KMS-11 (cell line): ENCODE measurements around the gene ADAM11.

Source experiments
- H2AFZ ChIP-seq: fragments of 200-600 bp; sonication (generic); 2 replicates; pipeline ENCODE4 v1.6.1; 2016; ENCODE audit warnings: antibody characterized with exemption, mixed run types, low read depth
- H3K27ac ChIP-seq: fragments of 200-600 bp; sonication (generic); 2 replicates; pipeline ENCODE4 v1.6.1; 2016; ENCODE audit warnings: mild to moderate bottlenecking, mixed run types
- H3K27me3 ChIP-seq: fragments of 200-600 bp; sonication (generic); 2 replicates; pipeline ENCODE4 v1.6.1; 2017; ENCODE audit warnings: mild to moderate bottlenecking, low read depth, mixed run types, moderate library complexity; ENCODE audit not compliant: insufficient read depth
- H3K36me3 ChIP-seq: fragments of 200-600 bp; sonication (generic); 2 replicates; pipeline ENCODE4 v1.6.1; 2017; ENCODE audit warnings: mild to moderate bottlenecking, mixed run types; ENCODE audit not compliant: insufficient read depth
- H3K4me1 ChIP-seq: fragments of 200-600 bp; sonication (generic); 2 replicates; pipeline ENCODE4 v1.6.1; 2016; ENCODE audit warnings: mild to moderate bottlenecking, low read depth, mixed run types; ENCODE audit not compliant: poor library complexity, severe bottlenecking
- H3K4me2 ChIP-seq: fragments of 200-600 bp; sonication (generic); 2 replicates; pipeline ENCODE4 v1.7.0; 2016; ENCODE audit warnings: mild to moderate bottlenecking, mixed run types
- H3K4me3 ChIP-seq: fragments of 200-600 bp; sonication (generic); IDR thresholded peaks from 2 replicates; pipeline ENCODE4 v1.6.1; 2017; ENCODE audit warnings: low read depth, low read length, mixed read lengths; ENCODE audit not compliant: insufficient read depth
- H3K79me2 ChIP-seq: fragments of 200-600 bp; sonication (generic); 2 replicates; pipeline ENCODE4 v1.6.1; 2016; ENCODE audit warnings: low read depth, mixed run types; ENCODE audit not compliant: insufficient read depth
- H3K9ac ChIP-seq: fragments of 200-600 bp; sonication (generic); 2 replicates; pipeline ENCODE4 v1.6.1; 2016; ENCODE audit warnings: mild to moderate bottlenecking, mixed run types
- H4K20me1 ChIP-seq: fragments of 200-600 bp; sonication (generic); 2 replicates; pipeline ENCODE4 v1.6.1; 2016; ENCODE audit warnings: mild to moderate bottlenecking, mixed run types; ENCODE audit not compliant: insufficient read depth
- TF ChIP-seq, protein P1 (sequence below): fragments of 200-600 bp; sonication (generic); conservative IDR thresholded peaks from 2 replicates; pipeline ENCODE4 v1.6.1; 2017; ENCODE audit warnings: low read depth, mild to moderate bottlenecking, antibody characterized with exemption, low read length, moderate library complexity, mixed read lengths

Gene ADAM11

DNA sequence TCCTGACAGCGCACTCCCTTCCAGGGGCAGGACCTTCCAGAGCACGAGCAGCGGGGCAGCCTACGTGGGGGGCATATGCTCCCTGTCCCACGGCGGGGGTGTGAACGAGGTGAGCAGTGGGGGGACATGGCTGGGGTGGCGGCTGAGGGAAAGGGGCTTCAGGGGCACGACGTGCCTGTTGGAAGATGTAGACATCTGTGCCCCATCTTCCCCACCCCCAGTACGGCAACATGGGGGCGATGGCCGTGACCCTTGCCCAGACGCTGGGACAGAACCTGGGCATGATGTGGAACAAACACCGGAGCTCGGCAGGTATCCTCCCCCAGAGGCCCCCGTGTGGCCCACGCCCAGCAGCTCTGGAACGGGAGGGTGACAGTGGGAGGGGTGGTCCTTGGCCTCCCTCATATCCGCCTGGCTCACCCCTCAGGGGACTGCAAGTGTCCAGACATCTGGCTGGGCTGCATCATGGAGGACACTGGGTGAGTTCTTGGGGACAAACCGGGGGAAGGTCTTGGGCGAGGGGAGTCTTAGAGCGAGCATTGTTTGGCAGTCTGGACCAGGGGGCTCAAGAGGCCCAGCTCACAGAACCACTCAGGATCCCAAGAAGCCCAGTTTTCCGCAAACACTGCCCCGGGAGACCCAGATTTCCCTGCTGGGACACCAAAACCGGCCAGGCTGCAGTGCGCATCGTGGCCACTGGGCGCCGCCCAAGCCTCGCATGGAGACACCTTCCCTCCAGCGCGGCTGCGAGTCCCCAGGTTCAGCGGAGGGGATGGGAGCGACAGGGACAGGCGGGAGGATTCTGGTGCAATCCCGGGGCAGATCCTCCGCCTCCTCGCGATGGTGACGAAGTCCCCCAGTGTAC is 15.7 kb downstream of the ADAM11 start:
- Histone ChIP-seq H3K9ac (peak overlapping the region; percentile 80; the same call in 1 of the 2 replicates), H4K20me1 (no peaks in the 10 kb centered on the region), H3K4me1 (peaks cover 28% of the 10 kb centered on the region), H3K27me3 (no peaks in the 10 kb centered on the region; the same call in 1 of the 2 replicates), H3K27ac (peak overlapping the region; percentile 61), H3K4me3 (no peak overlapping the region), H3K79me2 (no peaks in the 10 kb centered on the region), H3K4me2 (peak overlapping the region; percentile 78), H2AFZ (peak overlapping the region; percentile 96), H3K36me3 (no peaks in the 10 kb centered on the region)
- TF ChIP-seq, protein P1, sequence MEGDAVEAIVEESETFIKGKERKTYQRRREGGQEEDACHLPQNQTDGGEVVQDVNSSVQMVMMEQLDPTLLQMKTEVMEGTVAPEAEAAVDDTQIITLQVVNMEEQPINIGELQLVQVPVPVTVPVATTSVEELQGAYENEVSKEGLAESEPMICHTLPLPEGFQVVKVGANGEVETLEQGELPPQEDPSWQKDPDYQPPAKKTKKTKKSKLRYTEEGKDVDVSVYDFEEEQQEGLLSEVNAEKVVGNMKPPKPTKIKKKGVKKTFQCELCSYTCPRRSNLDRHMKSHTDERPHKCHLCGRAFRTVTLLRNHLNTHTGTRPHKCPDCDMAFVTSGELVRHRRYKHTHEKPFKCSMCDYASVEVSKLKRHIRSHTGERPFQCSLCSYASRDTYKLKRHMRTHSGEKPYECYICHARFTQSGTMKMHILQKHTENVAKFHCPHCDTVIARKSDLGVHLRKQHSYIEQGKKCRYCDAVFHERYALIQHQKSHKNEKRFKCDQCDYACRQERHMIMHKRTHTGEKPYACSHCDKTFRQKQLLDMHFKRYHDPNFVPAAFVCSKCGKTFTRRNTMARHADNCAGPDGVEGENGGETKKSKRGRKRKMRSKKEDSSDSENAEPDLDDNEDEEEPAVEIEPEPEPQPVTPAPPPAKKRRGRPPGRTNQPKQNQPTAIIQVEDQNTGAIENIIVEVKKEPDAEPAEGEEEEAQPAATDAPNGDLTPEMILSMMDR: peak; percentile 96

DNA sequence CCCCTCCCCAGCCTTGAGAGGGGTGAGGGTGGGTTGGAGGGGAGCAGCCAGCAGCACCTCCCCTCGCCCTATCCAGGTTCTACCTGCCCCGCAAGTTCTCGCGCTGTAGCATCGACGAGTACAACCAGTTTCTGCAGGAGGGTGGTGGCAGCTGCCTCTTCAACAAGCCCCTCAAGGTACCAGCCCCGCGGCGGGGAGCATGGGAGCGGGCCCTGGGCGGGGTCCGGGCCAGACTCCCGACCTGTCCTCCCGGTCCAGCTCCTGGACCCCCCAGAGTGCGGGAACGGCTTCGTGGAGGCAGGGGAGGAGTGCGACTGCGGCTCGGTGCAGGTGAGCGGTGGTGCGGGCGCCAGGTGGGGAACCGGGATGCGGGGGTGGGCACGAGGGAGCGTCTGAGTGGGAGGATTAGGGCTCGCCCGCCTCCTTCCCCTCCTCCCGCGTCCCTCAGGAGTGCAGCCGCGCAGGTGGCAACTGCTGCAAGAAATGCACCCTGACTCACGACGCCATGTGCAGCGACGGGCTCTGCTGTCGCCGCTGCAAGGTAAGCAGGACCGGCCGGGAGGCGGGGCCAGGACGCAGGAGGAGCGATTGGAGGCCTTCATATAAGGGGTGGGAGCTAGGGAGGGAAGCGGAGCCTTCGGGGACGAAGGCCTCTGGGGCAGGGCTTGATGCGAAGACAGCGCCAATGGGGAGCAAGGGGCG is 16.5 kb downstream of the ADAM11 start:
- H3K4me2 ChIP-seq: peak overlapping the region; percentile 78
- TF ChIP-seq, protein P1: peak; percentile 53
- H2AFZ ChIP-seq: peak overlapping the region; percentile 96
- peak overlapping the region; percentile 80 for H3K9ac ChIP-seq
- H3K79me2 ChIP-seq: no peaks in the 10 kb centered on the region
- H3K27ac ChIP-seq: peak overlapping the region; percentile 61
- no peaks in the 10 kb centered on the region for H3K36me3 ChIP-seq
- H3K4me3 ChIP-seq: no peak overlapping the region
- no peaks in the 10 kb centered on the region; the same call in 1 of the 2 replicates for H3K27me3 ChIP-seq
- no peaks in the 10 kb centered on the region for H4K20me1 ChIP-seq
- peaks cover 22% of the 10 kb centered on the region for H3K4me1 ChIP-seq

DNA sequence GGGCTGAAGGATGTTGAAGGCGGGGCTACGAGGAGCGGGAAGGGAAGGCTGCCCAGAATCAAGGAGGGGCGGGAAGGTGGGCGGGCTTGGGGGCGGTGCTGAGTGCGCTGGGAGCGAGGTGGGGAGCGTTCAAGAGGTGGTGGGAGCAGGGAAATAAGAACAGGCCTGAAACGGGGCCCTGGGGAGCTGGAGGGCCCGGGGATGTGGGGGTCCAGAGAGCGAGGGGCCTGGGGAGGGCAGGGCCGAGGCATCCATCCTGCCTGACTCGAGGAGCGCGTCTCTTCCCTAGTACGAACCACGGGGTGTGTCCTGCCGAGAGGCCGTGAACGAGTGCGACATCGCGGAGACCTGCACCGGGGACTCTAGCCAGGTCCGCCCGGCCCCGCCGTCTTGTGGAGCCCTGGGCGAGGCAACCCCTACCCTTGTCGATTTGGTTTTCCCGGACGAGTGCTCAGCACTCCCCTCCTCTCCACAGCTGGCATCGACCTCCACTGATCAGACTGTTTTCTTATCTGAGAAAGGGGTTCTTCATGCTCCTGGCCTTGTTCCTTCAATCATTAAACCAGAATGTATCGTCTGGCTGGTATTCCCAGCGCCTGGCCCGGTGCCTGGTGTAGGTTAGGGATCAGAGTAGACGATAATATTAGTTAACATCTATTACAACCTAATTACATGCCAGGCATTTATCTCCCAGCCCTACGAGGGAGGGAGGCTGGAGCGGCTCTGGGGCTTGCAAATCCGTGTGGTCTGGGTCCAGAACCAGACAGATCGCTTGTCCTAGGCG is 17.2 kb downstream of the ADAM11 start:
- TF ChIP-seq, protein P1: no peak
- Histone ChIP-seq H3K9ac (no peak overlapping the region), H3K36me3 (no peaks in the 10 kb centered on the region), H3K27me3 (no peaks in the 10 kb centered on the region; the same call in 1 of the 2 replicates), H3K27ac (no peak overlapping the region), H4K20me1 (no peaks in the 10 kb centered on the region), H3K4me2 (peak overlapping the region; percentile 78), H3K79me2 (no peaks in the 10 kb centered on the region), H3K4me1 (peaks cover 19% of the 10 kb centered on the region), H2AFZ (peak overlapping the region; percentile 96; the same call in 1 of the 2 replicates), H3K4me3 (no peak overlapping the region)
